SU-DHL-6 (cell line): Measurements from ENCODE around the gene INPP4B.

Experiments
- H2AFZ ChIP-seq: fragments of 200-600 bp; sonication (generic); 2 replicates; pipeline ENCODE4 v1.6.1; 2014; ENCODE audit warnings: low read depth, mild to moderate bottlenecking, moderate library complexity, mixed read lengths, antibody characterized with exemption, low read length; ENCODE audit not compliant: severe bottlenecking
- H3F3A ChIP-seq: fragments of 200-600 bp; shearing (Covaris generic); 2 replicates; pipeline ENCODE4 v1.6.0; 2016; ENCODE audit warnings: antibody characterized with exemption, mild to moderate bottlenecking; ENCODE audit not compliant: insufficient read depth
- H3K27ac ChIP-seq: fragments of 200-600 bp; sonication (generic); 2 replicates; pipeline ENCODE4 v1.5.1; 2016; ENCODE audit warnings: low read depth, mild to moderate bottlenecking, low read length, moderate library complexity, mixed read lengths
- H3K27me3 ChIP-seq: fragments of 200-600 bp; sonication (generic), shearing (Covaris generic); 2 replicates; pipeline ENCODE4 v1.6.0; 2014; ENCODE audit warnings: mild to moderate bottlenecking, low read length
- H3K36me3 ChIP-seq: fragments of 200-600 bp; sonication (generic); 2 replicates; pipeline ENCODE4 v1.6.1; 2014; ENCODE audit warnings: mild to moderate bottlenecking, low read length, mixed read lengths
- H3K4me2 ChIP-seq: fragments of 300-600, 200-600 bp; shearing (Covaris generic), sonication (generic); 2 replicates; pipeline ENCODE4 v1.6.0; 2014; ENCODE audit warnings: low read length, low read depth, mild to moderate bottlenecking; ENCODE audit not compliant: poor library complexity, severe bottlenecking
- H3K4me3 ChIP-seq: fragments of 200-600 bp; sonication (generic); 2 replicates; pipeline ENCODE4 v1.5.1; 2014; ENCODE audit warnings: antibody characterized with exemption, low read length, mild to moderate bottlenecking, mixed read lengths; ENCODE audit not compliant: insufficient read depth, poor library complexity, severe bottlenecking
- H3K79me2 ChIP-seq: fragments of 200-600 bp; sonication (generic); 2 replicates; pipeline ENCODE4 v1.6.1; 2014; ENCODE audit warnings: mild to moderate bottlenecking, low read length, moderate library complexity; ENCODE audit not compliant: insufficient read depth
- H3K9ac ChIP-seq: fragments of 200-600 bp; sonication (generic); 2 replicates; pipeline ENCODE4 v1.7.0; 2014; ENCODE audit warnings: mild to moderate bottlenecking, low read length
- H3K9me2 ChIP-seq: fragments of 200-600 bp; sonication (generic); replicated peaks from 2 replicates; pipeline ENCODE4 v1.6.1; 2014; ENCODE audit warnings: low read length; ENCODE audit not compliant: insufficient read depth
- H3K9me3 ChIP-seq: fragments of 200-600 bp; sonication (generic); 2 replicates; pipeline ENCODE4 v1.6.1; 2014; ENCODE audit warnings: low read length, mixed read lengths; ENCODE audit not compliant: insufficient read depth
- H4K20me1 ChIP-seq: fragments of 200-600 bp; sonication (generic); 2 replicates; pipeline ENCODE4 v1.6.1; 2014; ENCODE audit warnings: low read depth, mild to moderate bottlenecking, antibody characterized with exemption, low read length, moderate library complexity, mixed read lengths
- CTCF ChIP-seq: fragments of 200-600 bp; sonication (generic); IDR thresholded peaks from one replicate; pipeline ENCODE4 v1.5.1; 2017; ENCODE audit warnings: antibody characterized with exemption, mild to moderate bottlenecking, low read length, moderate library complexity; ENCODE audit not compliant: insufficient read depth, poor library complexity, severe bottlenecking
- EZH2phosphoT487 ChIP-seq: fragments of 200-600 bp; sonication (generic), shearing (Covaris generic); conservative IDR thresholded peaks from 2 replicates; pipeline ENCODE4 v1.6.1; 2018; ENCODE audit warnings: mild to moderate bottlenecking, antibody characterized with exemption, low read length, moderate library complexity, mixed read lengths

The INPP4B gene

DNA sequence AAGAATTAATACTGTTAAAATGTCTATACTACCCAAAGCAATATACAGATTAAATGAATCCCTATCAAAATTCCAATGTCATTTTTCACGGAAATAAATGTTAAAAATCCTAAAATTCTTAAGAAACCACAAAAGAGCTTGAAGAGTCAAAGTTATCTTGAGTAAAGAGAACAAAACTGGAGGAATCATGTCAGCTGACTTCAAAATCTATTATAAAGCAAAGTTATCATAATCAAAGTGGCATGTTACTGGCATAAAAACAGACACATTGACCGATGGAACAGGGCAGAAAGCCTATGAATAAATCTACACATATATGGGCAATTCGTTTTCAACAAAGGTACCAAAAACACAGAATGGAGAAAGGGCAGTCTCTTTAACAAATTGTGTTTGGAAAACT lies 579.0 kb downstream of the INPP4B start:
- Histone ChIP-seq H3K27me3 (no peaks in the 10 kb centered on the region), H3K36me3 (no peaks in the 10 kb centered on the region), H3K79me2 (no peaks in the 10 kb centered on the region), H4K20me1 (no peaks in the 10 kb centered on the region), H3F3A (no peaks in the 10 kb centered on the region), H3K9ac (no peak overlapping the region), H2AFZ (no peak overlapping the region), H3K4me2 (no peak overlapping the region), H3K9me3 (no peaks in the 10 kb centered on the region), H3K4me3 (no peak overlapping the region), H3K9me2 (no peaks in the 10 kb centered on the region), H3K27ac (no peak overlapping the region)
- TF ChIP-seq CTCF (no peak), EZH2phosphoT487 (no peak)

DNA sequence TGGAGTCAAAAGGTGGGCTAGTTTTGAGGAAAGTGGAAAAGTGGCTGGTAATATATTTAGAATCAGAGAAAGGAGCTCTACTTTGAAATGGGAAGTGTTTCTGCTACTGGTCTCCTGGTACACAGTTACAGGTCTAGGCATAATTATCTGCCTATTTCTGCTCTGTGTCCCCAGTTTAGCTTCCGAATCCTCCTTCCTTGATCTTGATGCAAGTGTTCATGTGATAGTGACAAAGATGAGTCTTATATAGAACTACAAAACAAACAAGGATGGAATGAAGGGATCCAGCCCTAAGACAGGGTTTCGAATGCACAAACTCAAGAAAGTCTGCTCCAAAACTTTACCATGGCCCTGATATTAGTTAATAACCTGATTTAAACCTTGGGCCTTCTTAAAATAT lies 580.2 kb downstream of the INPP4B start:
- Histone ChIP-seq H3K9me3 (no peaks in the 10 kb centered on the region), H3K27ac (no peak overlapping the region), H3K27me3 (no peaks in the 10 kb centered on the region), H3F3A (no peaks in the 10 kb centered on the region), H3K4me3 (no peak overlapping the region), H3K79me2 (no peaks in the 10 kb centered on the region), H4K20me1 (no peaks in the 10 kb centered on the region), H3K9ac (no peak overlapping the region), H3K4me2 (no peak overlapping the region), H3K36me3 (no peaks in the 10 kb centered on the region), H3K9me2 (no peaks in the 10 kb centered on the region), H2AFZ (no peak overlapping the region)
- no peak for TF ChIP-seq EZH2phosphoT487
- no peak for TF ChIP-seq CTCF

DNA sequence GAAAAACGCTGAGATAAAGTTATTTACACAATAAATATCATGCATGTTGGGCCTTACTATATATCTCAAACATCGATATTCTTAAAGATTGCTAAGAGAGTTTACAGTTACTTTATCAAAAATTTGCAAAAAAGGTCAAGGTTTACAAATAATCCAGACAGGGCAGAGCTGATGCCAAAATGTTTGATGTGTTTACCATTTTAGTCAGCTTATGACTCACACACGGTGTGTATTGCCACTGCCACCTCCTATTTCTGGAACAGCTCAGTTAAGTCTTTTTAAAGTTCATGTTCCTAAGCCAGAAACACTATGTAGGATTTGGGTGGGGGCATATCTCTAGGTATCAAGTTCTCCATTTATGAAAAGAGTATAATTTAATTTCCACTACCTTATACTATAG lies 580.6 kb downstream of the INPP4B start:
- no peaks in the 10 kb centered on the region for H3K79me2 ChIP-seq
- no peaks in the 10 kb centered on the region for H3F3A ChIP-seq
- no peaks in the 10 kb centered on the region for H4K20me1 ChIP-seq
- H3K4me3 ChIP-seq, result no peak overlapping the region
- no peaks in the 10 kb centered on the region for H3K9me3 ChIP-seq
- no peak overlapping the region for H2AFZ ChIP-seq
- H3K27me3 ChIP-seq, result no peaks in the 10 kb centered on the region
- no peaks in the 10 kb centered on the region for H3K36me3 ChIP-seq
- H3K4me2 ChIP-seq, result no peak overlapping the region
- TF ChIP-seq CTCF (no peak), EZH2phosphoT487 (no peak)
- H3K27ac ChIP-seq, result no peak overlapping the region
- no peak overlapping the region for H3K9ac ChIP-seq
- no peaks in the 10 kb centered on the region for H3K9me2 ChIP-seq

- no peaks in the 10 kb centered on the region for H3K36me3 ChIP-seq
- no peaks in the 10 kb centered on the region for H3F3A ChIP-seq
- TF ChIP-seq CTCF (no peak), EZH2phosphoT487 (no peak)
- H3K9me3 ChIP-seq, result no peaks in the 10 kb centered on the region
- H3K9me2 ChIP-seq, result no peaks in the 10 kb centered on the region
- H3K4me2 ChIP-seq, result no peak overlapping the region
- no peaks in the 10 kb centered on the region for H3K79me2 ChIP-seq
- no peak overlapping the region for H3K9ac ChIP-seq
- H4K20me1 ChIP-seq, result no peaks in the 10 kb centered on the region
- no peaks in the 10 kb centered on the region for H3K27me3 ChIP-seq
- no peak overlapping the region for H3K4me3 ChIP-seq
- no peak overlapping the region for H2AFZ ChIP-seq
- no peak overlapping the region for H3K27ac ChIP-seq
Observed at GRCh38 chr4:142264961-142265360, 581.1 kb downstream of the INPP4B start.
